Esophagus muscularis mucosa (tissue), 4 donors: ENCODE results near the gene ICE2. TPM values are rescaled to one million over a fixed set of nuclear protein-coding genes. Genes with fewer than 3 reads are reported as not detected.

Experiments
- DNase-seq: peaks from one replicate; pipeline ENCODE4 v3.0.0-alpha.2; 2017; ENCODE audit errors: extremely low spot score
- H3K27ac ChIP-seq, 4 donors: fragments of 200-600 bp; sonication (generic); replicated peaks in 1 of 4; 1 replicate in 3 of 4; 2 replicates in 1 of 4; pipeline ENCODE4 v1.5.1; 2016 to 2019; ENCODE audit warnings: mild to moderate bottlenecking in 1 of 4
- H3K27me3 ChIP-seq, 4 donors: fragments of 200-600 bp; sonication (generic); one replicate each; pipeline versions ENCODE4 v1.5.1 to v1.6.0; 2016 to 2019
- H3K36me3 ChIP-seq, 4 donors: fragments of 200-600 bp; sonication (generic); one replicate each; pipeline ENCODE4 v1.5.1; 2016 to 2019
- H3K4me1 ChIP-seq, 4 donors: fragments of 200-600 bp; sonication (generic); one replicate each; pipeline ENCODE4 v1.5.1; 2016 to 2019
- H3K4me3 ChIP-seq, 4 donors: fragments of 200-600 bp; sonication (generic); 1 replicate in 2 of 4; 2 replicates in 2 of 4; pipeline ENCODE4 v1.5.1; 2016 to 2019; ENCODE audit warnings: mild to moderate bottlenecking in 4 of 4, moderate library complexity in 1 of 4
- H3K9me3 ChIP-seq, 4 donors: fragments of 200-600 bp; sonication (generic); 1 replicate in 3 of 4; 2 replicates in 1 of 4; pipeline ENCODE4 v1.5.1; 2016 to 2019
- EP300 ChIP-seq: sonication (generic); formaldehyde crosslinking; IDR thresholded peaks from one replicate; pipeline ENCODE4 v1.6.1; 2017; ENCODE audit warnings: antibody characterized with exemption
- POLR2A ChIP-seq: fragments of 450-650 bp; IDR thresholded peaks from one replicate; pipeline ENCODE4 v1.6.1; 2017; ENCODE audit warnings: antibody characterized with exemption, moderate library complexity, mild to moderate bottlenecking, low read depth
- POLR2AphosphoS5 ChIP-seq, 2 donors: sonication (generic); formaldehyde crosslinking; IDR thresholded peaks; one replicate each; pipeline ENCODE4 v1.6.1; 2017; ENCODE audit warnings: antibody characterized with exemption in 2 of 2
- WGBS: methylation state at CpG from one replicate; pipeline ENCODE4 v1.1.5; 2018; 5-methylcytosine and 5-hydroxymethylcytosine counted together
- intact Hi-C: fragments of 100-400 bp; cut with DNase I; formaldehyde crosslinking; loops from one replicate; pipeline ENCODE4 v1.15.1; 2023
- total RNA-seq, 4 donors: library from RNA; depleted of rRNA; stranded (reverse); fragments of >200 nt; gene quantifications; one replicate each; pipeline versions ENCODE4 v1.1.0 to v1.2.1, GENCODE V29; 2016
- TF ChIP-seq, protein P1 (sequence below), 3 experiments: fragments of 200-600 bp in 2 of 3; fragments of 450-650 bp in 1 of 3; sonication (generic) in 2 of 3; IDR thresholded peaks; one replicate each; pipeline ENCODE4 v1.5.1; 2017 to 2019; ENCODE audit warnings: antibody characterized with exemption in 3 of 3, mild to moderate bottlenecking in 2 of 3, moderate library complexity in 1 of 3

The ICE2 gene
- total RNA-seq, 4 donors from 2014 or later, result 17.4 to 30.4 (median 21.3) TPM

DNA sequence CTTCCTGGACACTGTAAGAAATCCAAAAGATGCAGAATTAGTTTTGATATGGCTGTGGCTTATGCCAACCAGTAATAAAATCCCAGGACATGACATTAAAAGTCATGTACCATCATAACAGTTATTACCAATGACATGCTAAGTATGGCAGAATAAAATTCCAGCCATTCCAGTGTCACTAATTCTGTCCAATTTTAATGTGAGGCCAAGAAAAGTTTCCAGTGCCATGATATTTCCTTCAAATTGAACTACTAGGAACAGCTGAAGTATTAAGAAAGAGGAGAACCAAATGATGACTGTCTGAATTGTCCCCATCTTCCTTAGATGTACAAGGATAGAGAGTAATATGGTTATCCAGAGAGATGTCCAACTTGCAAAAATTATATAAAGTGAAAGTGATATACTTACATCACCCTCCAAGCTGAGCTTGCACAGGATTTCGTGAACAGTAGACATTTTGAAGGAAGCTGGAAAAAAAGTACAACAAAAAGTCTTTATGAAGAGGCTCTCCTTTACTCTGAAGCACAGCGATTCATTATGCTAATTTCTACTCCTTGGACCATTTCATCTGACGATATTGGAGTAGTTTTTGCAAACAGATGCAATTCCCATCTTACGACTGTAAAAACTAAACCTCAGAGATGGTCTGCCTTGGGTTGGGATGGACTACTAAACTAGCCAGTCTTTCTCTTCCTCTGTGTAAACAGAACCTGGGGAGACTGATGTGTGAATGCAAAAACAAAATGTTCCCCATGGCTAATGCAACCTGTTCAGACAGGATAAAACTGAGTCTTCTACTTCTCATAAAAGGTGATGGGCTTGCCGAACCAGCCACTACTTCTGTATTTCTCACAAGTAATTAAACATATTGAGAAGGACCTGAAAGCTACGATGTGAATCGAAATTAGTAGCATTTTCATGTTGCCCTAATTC is 93.1 kb downstream of the ICE2 start:
- intact Hi-C loops, result no loop called here
- Histone ChIP-seq H3K27ac (no peak overlapping the region), H3K4me3 (no peak overlapping the region), H3K36me3 (peaks cover 0 to 48% (median 18%) of the 10 kb centered on the region in 4 donors), H3K27me3 (no peaks in the 10 kb centered on the region), H3K9me3 (no peaks in the 10 kb centered on the region), H3K4me1 (peaks cover 35 to 74% (median 62%) of the 10 kb centered on the region in 4 donors)
- no peak for DNase-seq
- WGBS, result 87% methylated on average over 7 of the region's 7 CpGs
- TF ChIP-seq, protein P1, sequence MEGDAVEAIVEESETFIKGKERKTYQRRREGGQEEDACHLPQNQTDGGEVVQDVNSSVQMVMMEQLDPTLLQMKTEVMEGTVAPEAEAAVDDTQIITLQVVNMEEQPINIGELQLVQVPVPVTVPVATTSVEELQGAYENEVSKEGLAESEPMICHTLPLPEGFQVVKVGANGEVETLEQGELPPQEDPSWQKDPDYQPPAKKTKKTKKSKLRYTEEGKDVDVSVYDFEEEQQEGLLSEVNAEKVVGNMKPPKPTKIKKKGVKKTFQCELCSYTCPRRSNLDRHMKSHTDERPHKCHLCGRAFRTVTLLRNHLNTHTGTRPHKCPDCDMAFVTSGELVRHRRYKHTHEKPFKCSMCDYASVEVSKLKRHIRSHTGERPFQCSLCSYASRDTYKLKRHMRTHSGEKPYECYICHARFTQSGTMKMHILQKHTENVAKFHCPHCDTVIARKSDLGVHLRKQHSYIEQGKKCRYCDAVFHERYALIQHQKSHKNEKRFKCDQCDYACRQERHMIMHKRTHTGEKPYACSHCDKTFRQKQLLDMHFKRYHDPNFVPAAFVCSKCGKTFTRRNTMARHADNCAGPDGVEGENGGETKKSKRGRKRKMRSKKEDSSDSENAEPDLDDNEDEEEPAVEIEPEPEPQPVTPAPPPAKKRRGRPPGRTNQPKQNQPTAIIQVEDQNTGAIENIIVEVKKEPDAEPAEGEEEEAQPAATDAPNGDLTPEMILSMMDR (IDR thresholded peaks at IDR 0.05), result no peak
- TF ChIP-seq EP300 (no peak), POLR2A (no peak)

DNA sequence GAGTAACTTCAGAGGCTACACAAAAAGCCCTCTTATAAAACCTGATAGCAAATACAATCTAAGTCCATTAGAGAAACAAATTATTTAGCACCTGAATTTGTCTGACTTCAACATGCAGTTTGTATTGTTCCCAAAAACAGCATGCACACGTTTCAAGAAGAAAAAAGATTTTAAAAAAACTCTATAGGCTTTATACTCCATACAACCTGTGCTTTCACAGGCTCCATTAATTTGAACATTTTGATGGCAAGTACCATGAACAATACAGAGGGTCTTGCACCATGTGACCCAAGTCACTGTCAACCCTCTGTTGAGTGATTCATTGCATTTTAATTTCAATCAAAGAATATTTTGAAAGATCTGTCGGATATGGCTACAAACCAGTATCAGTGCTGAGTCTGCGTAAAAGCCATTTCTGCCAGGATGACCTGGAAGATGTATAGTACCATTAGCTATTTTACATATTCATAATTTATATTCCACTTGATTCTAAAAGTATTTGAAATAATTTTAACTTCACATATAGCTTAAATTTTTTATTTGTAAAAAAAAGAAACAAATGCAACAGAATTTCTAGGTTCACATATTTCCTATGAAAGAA is 94.3 kb downstream of the ICE2 start:
- 84% methylated on average over 3 of the region's 3 CpGs for WGBS
- Histone ChIP-seq H3K4me3 (no peak overlapping the region), H3K9me3 (no peaks in the 10 kb centered on the region), H3K4me1 (peaks cover 27 to 68% (median 55%) of the 10 kb centered on the region in 4 donors), H3K36me3 (peaks cover 3 to 60% (median 24%) of the 10 kb centered on the region in 4 donors), H3K27ac (no peak overlapping the region), H3K27me3 (no peaks in the 10 kb centered on the region)
- intact Hi-C loops, result no loop called here
- TF ChIP-seq, protein P1 (IDR thresholded peaks at IDR 0.05), result no peak
- TF ChIP-seq EP300, result no peak
- DNase-seq, result no peak

DNA sequence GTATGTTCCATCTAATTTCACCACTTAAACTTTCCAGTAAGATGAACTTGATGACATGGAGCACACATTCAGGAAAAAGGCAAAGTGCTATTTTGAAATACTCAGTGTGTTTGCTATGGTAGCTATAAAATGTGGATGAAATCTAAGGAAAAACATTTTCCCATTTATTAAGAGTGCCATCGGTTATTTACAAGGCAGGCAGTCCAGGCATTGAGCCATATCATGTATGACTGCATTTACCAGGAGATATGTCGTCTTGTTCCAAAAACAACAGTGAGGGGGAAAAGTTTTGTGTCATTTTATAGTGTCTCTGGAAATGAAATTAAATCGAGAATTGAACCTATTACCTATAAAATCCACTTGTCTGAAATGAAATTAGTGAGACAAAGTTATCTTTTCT is 94.9 kb downstream of the ICE2 start:
- no peak overlapping the region for H3K4me3 ChIP-seq
- no peaks in the 10 kb centered on the region for H3K27me3 ChIP-seq
- 59% methylated on average over 3 of the region's 3 CpGs for WGBS
- peaks cover 22 to 66% (median 54%) of the 10 kb centered on the region in 4 donors for H3K4me1 ChIP-seq
- no peak overlapping the region for H3K27ac ChIP-seq
- no peaks in the 10 kb centered on the region for H3K9me3 ChIP-seq
- no peak for TF ChIP-seq EP300
- TF ChIP-seq POLR2A, result no peak
- TF ChIP-seq, protein P1 (IDR thresholded peaks at IDR 0.05), result no peak
- no peak for TF ChIP-seq POLR2AphosphoS5 (IDR thresholded peaks at IDR 0.05)
- DNase-seq, result no peak
- peaks cover 3 to 65% (median 26%) of the 10 kb centered on the region in 4 donors for H3K36me3 ChIP-seq
- intact Hi-C loops, result no loop called here

DNA sequence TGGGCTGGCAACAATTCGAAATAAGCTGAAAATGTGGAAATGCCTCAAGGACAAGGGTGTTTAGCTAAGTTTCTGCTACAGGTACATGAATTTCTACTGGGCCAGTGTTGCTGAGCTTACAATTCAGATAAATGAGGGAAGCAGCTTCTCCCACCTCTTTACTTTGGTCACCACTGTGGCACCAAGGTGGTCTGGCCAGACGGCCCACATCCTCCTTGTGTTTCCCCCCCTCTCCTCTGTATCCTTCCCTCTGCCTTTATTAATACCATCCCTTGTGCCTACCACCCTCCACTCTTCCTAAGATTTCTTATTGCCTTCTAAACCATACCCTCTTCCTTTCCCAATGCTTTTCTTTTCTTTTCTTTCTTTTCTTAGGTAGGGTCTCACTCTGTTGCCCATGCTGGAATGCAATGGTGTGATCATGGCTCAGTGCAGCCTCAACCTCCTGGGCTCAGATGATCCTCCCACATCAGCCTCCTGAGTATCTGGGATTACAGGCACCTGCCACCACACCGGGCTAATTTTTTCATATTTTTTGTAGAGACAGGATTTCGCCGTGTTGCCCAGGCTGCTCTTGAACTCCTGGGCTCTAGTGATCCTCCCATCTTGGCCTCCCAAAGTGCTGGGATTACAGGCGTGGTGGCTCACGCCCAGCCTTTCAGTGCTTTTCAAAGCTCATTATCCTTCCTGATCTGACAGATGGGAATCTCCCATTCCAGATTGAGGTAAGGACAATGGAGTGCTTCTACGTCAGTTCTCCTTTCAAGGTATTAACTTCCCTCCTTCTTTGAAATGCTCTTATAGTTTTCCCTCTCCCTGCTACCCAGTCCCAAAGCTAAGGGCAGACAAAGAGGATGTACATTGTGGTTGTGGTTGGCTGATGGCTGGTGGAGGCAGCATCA is 95.9 kb downstream of the ICE2 start:
- Histone ChIP-seq H3K9me3 (no peaks in the 10 kb centered on the region), H3K27ac (no peak overlapping the region), H3K27me3 (no peaks in the 10 kb centered on the region), H3K4me1 (peaks cover 19 to 61% (median 52%) of the 10 kb centered on the region in 4 donors), H3K4me3 (no peak overlapping the region), H3K36me3 (peaks cover 3 to 74% (median 29%) of the 10 kb centered on the region in 4 donors)
- WGBS, result 91% methylated on average over 8 of the region's 8 CpGs
- intact Hi-C loops, result no loop called here
- DNase-seq, result no peak
- TF ChIP-seq POLR2A (no peak), EP300 (no peak)
- TF ChIP-seq, protein P1 (IDR thresholded peaks at IDR 0.05), result no peak
